ENCODE measurements around the gene KAZALD1.

- peak; percentile 87 for TF ChIP-seq CTCF (IDR thresholded peaks at IDR 0.05)
- TF ChIP-seq EZH2 (IDR thresholded peaks at IDR 0.05; ENCODE audit: borderline replicate concordance, insufficient read depth, low read depth, low read length, poor library complexity, severe bottlenecking) = no peak
Observed at GRCh38 chr10:101095550-101096213, 33.9 kb downstream of the KAZALD1 start.

Data from B cell (primary cell).